WERI-Rb-1 (cell line): ENCODE data around the gene LRP2.

Experiments
- DNase-seq: peaks from one replicate; pipeline ENCODE4 v3.0.0-alpha.2; 2020
- H3K27ac ChIP-seq: fragments of 250-450 bp; sonication (Bioruptor Pico); 2 replicates; pipeline ENCODE4 v1.5.1; 2020; ENCODE audit warnings: mild to moderate bottlenecking, moderate library complexity
- H3K27me3 ChIP-seq: fragments of 250-450 bp; sonication (Bioruptor Pico); 2 replicates; pipeline ENCODE4 v1.5.1; 2021; ENCODE audit warnings: mild to moderate bottlenecking, low read depth, moderate library complexity; ENCODE audit not compliant: insufficient read depth, severe bottlenecking
- H3K36me3 ChIP-seq: fragments of 250-450 bp; sonication (Bioruptor Pico); 2 replicates; pipeline ENCODE4 v1.5.1; 2020; ENCODE audit warnings: mild to moderate bottlenecking, moderate library complexity
- H3K4me3 ChIP-seq: 2 replicates; pipeline ENCODE4 v1.5.1; 2011; ENCODE audit warnings: low read depth, mild to moderate bottlenecking, control low read depth, low read length
- H3K9me3 ChIP-seq: fragments of 250-450 bp; sonication (Bioruptor Pico); 2 replicates; pipeline ENCODE4 v1.5.1; 2021; ENCODE audit warnings: mild to moderate bottlenecking, moderate library complexity; ENCODE audit not compliant: severe bottlenecking
- TF ChIP-seq, protein P1 (sequence below): IDR thresholded peaks from 2 replicates; pipeline ENCODE4 v1.5.1; 2011; ENCODE audit warnings: low read depth, mild to moderate bottlenecking, control low read depth, inconsistent platforms, low read length

The LRP2 gene

DNA sequence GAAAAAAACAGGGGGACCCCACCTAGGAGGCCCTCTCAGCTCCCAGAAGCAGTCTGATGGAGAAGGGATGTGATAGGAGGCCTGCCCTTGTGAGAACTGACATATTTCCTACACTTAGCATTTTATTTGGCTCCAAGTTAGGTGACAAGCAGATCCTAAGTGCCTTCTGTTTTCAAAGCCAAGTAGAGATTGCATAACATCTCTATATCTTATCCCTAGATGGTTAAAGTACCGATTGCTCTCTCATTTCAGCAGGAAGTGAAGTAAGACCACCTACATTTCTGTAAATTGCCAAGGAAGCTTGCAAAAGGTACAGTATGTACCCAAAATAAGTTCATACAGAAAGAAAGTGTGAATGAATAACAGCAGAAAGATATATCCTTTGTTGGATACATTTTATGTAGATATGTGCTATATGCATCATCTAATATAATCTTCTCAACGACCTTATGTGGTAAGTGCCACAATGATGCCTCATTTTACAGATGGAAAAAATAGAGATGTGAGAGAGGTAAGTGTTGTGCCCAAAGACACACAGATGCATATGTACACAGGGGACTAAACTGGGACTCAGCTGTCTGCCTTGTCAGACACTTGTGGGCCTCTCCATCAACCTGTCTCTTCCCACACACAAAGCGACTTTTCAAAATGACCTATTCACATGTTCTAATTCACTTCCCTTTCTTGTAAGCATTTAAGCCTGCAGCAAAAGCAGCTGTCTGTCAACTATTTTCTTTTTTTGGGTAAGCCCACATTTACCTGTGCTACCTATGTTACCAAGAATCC, 254.0 kb downstream of the LRP2 start:
- TF ChIP-seq, protein P1, sequence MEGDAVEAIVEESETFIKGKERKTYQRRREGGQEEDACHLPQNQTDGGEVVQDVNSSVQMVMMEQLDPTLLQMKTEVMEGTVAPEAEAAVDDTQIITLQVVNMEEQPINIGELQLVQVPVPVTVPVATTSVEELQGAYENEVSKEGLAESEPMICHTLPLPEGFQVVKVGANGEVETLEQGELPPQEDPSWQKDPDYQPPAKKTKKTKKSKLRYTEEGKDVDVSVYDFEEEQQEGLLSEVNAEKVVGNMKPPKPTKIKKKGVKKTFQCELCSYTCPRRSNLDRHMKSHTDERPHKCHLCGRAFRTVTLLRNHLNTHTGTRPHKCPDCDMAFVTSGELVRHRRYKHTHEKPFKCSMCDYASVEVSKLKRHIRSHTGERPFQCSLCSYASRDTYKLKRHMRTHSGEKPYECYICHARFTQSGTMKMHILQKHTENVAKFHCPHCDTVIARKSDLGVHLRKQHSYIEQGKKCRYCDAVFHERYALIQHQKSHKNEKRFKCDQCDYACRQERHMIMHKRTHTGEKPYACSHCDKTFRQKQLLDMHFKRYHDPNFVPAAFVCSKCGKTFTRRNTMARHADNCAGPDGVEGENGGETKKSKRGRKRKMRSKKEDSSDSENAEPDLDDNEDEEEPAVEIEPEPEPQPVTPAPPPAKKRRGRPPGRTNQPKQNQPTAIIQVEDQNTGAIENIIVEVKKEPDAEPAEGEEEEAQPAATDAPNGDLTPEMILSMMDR: no peak
- no peak overlapping the region for H3K27ac ChIP-seq

DNA sequence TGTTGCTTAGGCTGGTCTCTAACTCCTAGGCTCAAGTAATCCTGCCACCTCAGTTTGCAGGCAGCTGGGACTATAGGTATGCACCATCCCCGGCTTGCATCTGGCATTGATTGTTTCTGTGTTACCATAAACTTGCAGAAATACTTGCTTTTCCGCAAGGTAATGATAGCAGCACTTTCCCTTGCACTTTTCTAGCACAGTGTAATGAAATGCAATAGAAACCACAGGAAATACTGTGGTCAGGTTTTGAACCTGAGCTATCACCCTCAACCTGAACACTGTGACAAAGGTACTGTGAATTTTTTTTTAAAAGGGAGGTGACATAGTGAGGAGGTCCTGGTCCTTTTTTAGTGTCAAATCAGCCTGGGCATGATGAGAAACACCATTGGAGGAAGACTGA, 254.7 kb downstream of the LRP2 start:
- H3K36me3 ChIP-seq: no peaks in the 10 kb centered on the region
- no peak overlapping the region for H3K4me3 ChIP-seq
- no peak overlapping the region for H3K27ac ChIP-seq
- peaks cover 44% of the 10 kb centered on the region for H3K27me3 ChIP-seq
- no peaks in the 10 kb centered on the region for H3K9me3 ChIP-seq
- TF ChIP-seq, protein P1: no peak
- no peak for DNase-seq

More for the DNA sequence above, 254.0 kb downstream of the LRP2 start:
- H3K9me3 ChIP-seq: no peaks in the 10 kb centered on the region
- H3K4me3 ChIP-seq: no peak overlapping the region
- no peaks in the 10 kb centered on the region for H3K36me3 ChIP-seq
- peaks cover 49% of the 10 kb centered on the region for H3K27me3 ChIP-seq
- no peak for DNase-seq

- Histone ChIP-seq H3K9me3 (no peaks in the 10 kb centered on the region), H3K27ac (no peak overlapping the region), H3K4me3 (no peak overlapping the region), H3K36me3 (no peaks in the 10 kb centered on the region), H3K27me3 (peaks cover 39% of the 10 kb centered on the region)
- TF ChIP-seq, protein P1: no peak
- DNase-seq: no peak
These were observed 255.5 kb downstream of the LRP2 start for GRCh38 chr2:169106563-169107545.

DNA sequence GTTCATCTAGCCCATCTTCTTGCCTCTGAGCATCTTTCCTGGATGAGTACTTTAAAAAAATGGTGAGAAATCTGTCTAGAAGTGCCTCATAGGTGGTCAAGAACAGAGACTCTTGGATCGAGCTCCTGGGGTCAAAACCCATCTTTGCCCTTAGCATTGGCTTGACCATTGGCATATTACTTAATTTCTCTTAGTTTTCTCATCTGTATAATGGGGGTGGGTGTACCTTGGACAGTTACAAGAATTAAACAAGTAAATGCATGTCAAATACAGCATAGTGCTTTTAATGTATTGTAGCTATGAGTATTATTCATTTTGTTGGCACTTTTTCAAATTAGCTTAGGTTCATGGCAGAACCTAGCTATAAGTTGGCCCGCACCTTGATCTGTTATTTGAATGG, 256.2 kb downstream of the LRP2 start:
- Histone ChIP-seq H3K36me3 (no peaks in the 10 kb centered on the region), H3K4me3 (no peak overlapping the region), H3K27ac (no peak overlapping the region), H3K9me3 (no peaks in the 10 kb centered on the region), H3K27me3 (peaks cover 34% of the 10 kb centered on the region)
- TF ChIP-seq, protein P1: no peak
- DNase-seq: no peak

DNA sequence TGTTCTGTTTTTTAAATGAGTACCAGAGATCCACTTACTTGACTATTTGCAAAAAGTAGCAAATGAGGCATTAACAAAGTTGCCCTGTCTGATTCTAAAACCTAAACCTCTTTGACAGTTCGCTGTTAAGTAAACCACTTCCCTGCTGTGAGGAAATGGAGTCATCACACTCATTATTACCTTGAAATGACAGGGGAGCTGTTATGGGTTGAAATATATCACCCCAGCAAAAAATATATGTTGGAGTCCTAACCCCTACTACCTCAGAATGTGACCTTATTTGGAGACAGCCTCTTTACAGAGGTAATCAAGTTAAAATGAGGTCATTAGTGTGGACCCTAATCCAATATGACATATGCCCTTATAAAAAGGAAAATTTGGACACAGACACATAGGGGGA, 256.9 kb downstream of the LRP2 start:
- Histone ChIP-seq H3K27me3 (peaks cover 34% of the 10 kb centered on the region), H3K9me3 (no peaks in the 10 kb centered on the region), H3K27ac (no peak overlapping the region), H3K36me3 (no peaks in the 10 kb centered on the region), H3K4me3 (no peak overlapping the region)
- DNase-seq: no peak
- TF ChIP-seq, protein P1: no peak
